ENCODE measurements around the gene PSTK. TPM values are rescaled to one million over a fixed set of nuclear protein-coding genes. Genes with fewer than 3 reads are reported as not detected.

PSTK gene
- total RNA-seq, 1 donor from 2014 or later: 6.8 TPM

DNA sequence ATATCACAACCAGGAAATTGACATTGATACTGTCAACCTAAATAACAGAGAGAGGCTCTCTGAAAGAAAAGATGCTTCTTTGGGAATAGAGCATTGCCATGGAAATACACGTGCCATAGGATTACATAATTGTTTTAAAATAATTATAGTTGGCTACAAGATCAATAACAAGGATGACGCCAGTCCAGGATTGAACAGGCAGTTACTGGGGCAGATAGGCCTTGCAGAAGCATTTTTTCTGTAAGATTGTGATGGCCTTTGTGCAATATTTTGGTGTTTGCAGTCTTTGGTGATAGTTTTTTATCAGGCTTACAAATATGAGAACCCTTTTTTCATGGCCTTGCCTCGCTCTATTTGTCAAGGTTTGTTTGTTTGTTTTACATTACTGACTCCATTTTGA is 39.1 kb downstream of the PSTK start:
- DNase-seq (ENCODE audit: low read depth): no peak

DNA sequence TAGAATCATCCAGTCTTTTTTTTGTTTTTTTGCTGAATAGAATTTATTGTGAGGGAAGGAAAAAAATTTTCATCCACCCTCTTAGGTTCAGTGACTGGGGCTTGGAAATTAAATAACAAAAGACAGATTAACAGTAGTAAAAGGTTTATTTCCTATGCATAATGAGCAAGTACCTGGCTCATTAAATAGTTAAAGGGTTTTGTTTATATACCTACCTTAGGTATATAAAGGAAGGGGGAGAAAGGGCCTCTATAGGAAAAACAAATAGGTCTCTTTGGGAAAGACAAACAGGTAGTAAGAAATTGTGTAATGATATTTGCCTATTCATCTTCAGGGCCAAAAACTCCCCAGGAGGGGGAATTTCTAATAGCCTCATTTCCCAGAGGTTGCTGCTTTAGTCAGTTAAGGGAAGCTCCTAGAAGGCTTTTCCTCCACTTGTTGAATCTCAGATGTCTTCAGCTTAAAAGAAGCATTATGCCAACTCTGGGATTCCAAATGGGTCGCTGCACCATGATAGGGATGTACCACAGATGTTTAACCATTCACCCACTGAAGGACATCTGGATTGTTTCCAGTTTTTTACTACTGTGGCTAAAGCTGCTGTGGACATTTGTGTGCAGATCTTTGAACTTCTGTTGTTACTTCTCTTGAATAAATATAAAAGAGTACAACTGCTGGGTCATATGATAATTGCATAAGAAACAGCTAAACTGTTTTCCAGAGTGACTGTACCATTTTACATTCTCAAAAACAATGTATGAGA is 39.9 kb downstream of the PSTK start:
- DNase-seq (ENCODE audit: low read depth): no peak

DNA sequence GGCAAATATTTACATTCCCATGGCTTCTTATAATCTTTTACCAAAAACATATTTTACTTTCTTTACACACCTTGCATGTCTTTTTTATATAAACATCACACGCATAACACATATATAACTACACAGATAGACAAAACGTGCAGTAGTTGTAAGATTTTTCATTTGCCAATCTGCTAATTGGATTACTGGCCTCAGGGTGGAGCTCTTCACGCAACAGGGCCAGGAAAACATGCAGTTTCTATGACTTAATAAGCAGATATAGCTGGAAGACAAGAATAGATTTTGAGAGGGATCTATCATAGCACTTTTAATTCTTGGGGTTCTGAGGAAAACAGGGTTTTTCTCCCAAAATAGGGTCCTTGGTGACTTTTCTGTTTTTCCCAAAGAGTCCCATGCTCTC is 41.3 kb downstream of the PSTK start:
- DNase-seq (ENCODE audit: low read depth): peak; percentile 22

DNA sequence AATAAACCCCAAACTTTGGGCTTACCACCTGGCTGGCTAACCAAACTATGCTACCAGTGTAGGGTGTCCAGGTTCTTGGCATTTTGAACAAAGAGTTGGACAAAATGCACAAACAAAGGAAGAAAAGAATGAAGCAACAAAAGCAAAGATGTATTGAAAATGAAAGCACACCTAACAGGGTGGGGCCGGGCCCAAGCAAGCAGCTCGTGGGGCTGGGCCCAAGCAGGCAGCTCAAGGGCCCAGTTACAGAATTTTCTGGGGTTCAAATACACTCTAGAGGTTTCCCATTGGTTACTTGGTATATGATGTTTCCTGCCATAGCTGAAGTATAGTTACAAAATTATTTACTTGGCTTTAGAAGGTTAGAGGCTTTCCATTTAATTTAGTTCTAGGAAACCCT is 44.3 kb downstream of the PSTK start:
- DNase-seq (ENCODE audit: low read depth): no peak

DNA sequence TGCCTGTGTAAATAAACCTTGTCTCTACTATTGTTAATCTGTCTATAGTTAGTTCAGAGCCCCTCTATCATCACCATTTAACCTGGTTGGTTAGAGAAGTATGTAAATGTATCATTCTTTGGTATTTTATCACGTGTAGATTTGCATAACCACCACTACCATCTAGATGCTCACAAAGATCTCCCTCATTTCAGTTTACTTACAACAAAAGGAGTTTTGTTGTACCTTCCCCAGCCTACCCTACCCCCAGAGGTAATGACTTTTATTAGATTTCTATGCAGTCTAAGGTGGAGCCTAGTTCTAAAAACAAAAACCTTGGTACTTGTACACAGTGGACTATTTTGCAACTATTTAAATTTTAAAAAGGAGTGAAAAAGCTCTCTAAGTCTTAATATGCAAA is 46.1 kb downstream of the PSTK start:
- no peak for DNase-seq (ENCODE audit: low read depth)

DNA sequence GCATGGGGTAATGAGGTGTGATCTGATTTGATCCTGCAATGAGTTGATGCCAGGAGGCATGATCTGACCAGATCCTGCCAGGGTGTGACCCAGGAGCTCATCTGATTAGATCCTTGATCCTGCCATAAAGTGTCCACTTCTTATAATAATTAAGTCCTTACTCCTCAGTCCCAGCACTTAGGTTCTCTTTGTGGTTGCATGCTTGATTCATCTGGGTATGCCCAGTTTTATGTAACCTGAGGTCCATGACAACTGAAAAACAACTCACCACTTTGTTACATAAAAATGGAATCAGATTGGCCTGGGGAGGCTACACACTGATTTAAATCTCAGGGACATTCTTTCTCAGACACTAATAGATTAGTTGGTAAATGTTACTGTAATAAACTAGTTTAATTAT is 47.7 kb downstream of the PSTK start:
- peak; percentile 12 for DNase-seq (ENCODE audit: low read depth)

DNA sequence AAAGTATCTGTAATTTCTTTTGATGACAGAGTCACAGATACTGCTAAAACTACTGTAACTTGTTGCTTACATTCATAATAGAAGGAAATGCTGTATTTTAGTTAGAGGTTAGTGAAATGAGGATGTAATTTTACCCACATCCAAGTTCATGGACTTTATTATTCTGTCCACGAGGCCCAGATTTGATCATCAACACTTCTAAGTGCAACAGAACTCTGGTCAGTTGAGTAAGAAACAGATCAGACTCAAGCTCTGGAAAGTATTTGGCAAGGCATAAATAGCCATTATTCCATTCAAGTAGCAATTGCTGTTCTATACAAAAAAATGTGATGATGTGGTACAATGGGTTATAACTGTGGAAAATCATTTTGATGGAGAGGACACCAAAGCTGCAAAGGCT is 50.9 kb downstream of the PSTK start:
- no peak for DNase-seq (ENCODE audit: low read depth)

DNA sequence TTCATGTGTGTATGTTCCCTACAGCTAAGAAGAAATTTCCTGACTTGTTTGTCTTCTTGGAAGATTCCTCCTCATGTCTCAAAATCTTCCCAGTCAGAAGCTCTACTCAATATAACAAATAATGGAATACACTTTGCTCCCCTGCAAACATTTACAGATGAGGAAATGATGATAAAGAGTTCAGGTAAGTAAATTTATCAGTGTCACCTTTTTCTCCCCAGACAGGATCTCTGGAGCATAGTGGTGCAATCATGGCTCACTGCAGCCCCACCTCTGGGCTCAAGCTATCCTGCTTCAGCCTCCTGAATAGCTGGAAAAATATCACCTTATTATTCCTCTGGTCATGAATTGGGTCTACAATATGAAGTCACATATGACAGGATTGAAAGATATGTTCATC is 54.1 kb downstream of the PSTK start:
- no peak for DNase-seq (ENCODE audit: low read depth)

DNA sequence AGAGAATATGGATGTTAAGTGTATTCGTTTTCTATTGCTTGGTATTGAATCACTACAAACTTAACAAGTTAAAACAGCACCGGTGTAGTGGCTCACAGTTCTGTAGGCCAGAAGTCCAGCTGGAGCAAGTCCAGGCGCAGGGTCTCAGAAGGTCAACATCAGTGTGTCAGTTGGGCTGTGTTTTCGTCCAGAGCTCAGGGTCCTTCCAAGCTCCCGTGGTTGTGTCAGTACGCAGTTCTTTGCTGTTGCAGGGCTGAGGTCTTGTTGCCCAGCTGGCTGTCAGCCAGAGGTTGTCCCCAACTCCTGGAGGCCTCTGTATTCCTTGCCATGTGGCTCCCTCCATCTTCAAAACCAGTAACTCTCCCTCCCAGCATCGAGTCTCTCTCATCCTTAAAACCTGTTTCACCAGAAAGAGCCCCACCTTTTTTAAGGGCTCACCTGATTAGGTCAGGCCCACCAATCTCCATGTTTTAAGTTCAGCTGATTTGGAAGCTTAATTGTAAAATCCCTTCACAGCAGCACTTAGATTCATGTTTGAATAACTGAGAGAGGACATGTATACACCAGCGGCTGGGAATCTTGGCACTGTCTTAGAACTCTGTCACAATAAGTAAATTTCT is 55.4 kb downstream of the PSTK start:
- DNase-seq (ENCODE audit: low read depth): no peak

DNA sequence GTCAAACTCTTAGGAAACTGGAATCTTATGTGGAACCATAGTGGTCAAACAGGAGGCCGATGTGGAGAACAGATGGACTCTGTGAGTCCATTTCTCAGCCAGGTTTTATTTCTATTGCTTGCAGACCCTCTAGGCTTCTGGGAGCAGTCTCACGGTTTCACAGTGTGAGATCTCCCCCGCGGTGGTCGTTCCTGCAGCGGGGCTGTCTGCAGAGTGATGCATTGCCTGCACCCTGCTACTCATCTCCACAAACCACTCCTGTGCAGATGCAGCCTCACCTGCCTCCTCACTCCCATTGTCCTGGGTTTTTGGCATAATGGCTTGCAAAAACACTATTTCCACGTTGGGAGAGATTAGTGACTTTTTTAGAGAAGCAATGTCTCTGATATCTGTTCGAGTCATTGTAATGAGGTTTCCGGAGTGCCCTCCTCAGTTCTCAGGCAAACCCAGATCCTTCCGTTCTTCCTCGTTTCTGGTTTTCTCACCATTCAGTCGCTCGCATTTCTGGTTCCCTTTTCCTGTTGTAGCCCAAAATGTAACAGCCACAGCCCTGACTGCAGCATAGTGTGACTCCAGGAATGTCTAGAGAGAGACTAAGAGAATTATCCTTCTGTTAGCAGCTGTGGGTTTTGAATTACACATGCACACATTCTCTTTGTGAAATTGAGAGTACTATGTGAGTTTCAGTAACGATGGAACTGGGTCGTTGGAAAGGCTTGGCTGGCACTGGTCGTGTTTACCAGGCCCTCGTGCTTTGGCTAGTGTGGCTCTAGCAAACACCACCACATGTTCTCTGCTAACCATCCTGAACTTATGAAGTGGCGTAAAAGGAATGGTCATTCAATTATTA is 58.8 kb downstream of the PSTK start:
- DNase-seq (ENCODE audit: low read depth): peak; percentile 13

DNA sequence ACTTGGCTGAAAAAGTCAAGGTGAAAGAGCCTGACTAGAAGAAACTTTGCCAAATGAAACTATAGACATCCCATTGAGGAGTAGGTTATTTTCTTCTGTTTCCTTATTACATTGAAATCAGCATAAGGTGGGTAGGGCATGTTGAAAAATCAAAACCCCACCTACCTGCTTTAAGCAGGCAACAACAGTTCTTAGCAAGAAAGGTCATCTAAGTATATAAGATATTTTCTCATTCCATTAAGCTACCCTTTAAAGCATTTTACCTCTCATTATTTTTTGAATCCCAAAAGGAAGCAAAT is 59.4 kb downstream of the PSTK start:
- DNase-seq (ENCODE audit: low read depth): no peak

Other genes with a start within 250 kb of the PSTK start
- 16.7 and 40.3 TPM in 2 replicates for gene CUZD1, start 134.5 kb upstream of the PSTK start, total RNA-seq
- gene FAM24B, start 100.8 kb upstream of the PSTK start, total RNA-seq: 5.0 and 10.1 TPM in 2 replicates
- not detected in 2 replicates for gene FAM24A, start 69.8 kb upstream of the PSTK start, total RNA-seq
- gene C10orf88, start 26.2 kb upstream of the PSTK start, total RNA-seq: 14.6 and 14.8 TPM in 2 replicates
- gene IKZF5, start 28.4 kb downstream of the PSTK start, total RNA-seq: 7.9 and 86.1 TPM in 2 replicates
- gene ACADSB, start 28.6 kb downstream of the PSTK start, total RNA-seq: 5.9 and 8.1 TPM in 2 replicates
- gene HMX3, start 155.6 kb downstream of the PSTK start, total RNA-seq: 0.47 TPM in 1 of 2 replicates, not detected in the other
- gene HMX2, start 167.7 kb downstream of the PSTK start, total RNA-seq: not detected in 2 replicates
- gene BUB3, start 174.0 kb downstream of the PSTK start, total RNA-seq: 138 and 170 TPM in 2 replicates

All from myocyte (in vitro differentiated cells).